ENCODE measurements around the gene RPL10A. TPM values are rescaled to one million over a fixed set of nuclear protein-coding genes. Genes with fewer than 3 reads are reported as not detected.

Gene RPL10A
- polyA plus RNA-seq, 1 donor (not counting 4 experiments of a cell fraction or from before 2014, with no cell fraction given) = 2,462 TPM

DNA sequence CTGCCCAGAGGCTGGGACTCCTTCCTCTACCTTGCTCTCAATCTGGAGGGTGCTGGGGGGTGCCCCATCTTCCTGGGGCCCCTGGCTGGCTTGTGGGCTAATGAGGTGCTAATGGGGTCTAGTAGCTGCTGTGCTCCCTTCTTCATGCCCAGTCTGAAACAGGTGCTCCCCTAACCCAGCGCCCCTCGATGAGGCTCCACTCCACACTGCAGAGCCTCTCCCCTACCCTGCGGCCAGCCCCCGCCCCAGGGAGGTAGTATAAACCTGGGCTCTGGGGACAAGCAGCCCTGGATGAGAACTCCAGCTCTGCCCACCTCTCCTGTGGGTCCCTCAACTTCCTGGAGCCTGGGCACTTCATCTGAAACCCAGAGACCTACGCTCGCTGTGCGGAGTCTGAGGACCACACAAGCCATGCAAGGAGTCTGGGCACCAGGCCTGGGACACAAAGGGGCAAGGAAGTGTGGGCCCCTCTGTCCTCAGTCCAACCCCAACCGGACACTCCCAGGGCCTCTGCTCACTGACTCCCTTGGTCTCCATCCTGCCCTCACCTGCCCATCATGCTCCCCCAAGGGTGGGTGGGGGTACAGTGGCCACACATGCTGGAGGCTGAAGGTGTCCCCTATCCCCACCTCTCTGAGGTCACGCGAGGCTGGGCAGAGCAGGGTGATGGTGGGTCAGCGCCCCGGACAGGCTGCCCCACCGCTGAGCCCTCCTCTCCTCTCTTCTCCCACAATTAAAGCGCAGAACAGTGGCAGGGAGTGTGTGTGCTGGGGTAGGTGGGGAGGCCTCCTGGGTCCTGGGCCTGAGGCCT is 6.1 kb downstream of the RPL10A start:
- Histone ChIP-seq H3K9me3 (ENCODE audit: control insufficient read depth, low read depth, low read length) (no peaks in the 10 kb centered on the region), H3K4me3 (ENCODE audit: control insufficient read depth in 2 of 3, extremely low read depth in 1 of 3, insufficient read depth in 2 of 3, low read depth in 1 of 3, low read length in 3 of 3) (no peak overlapping the region), H3K4me2 (ENCODE audit: control insufficient read depth, extremely low read depth, insufficient read depth, low read depth, low read length) (no peak overlapping the region), H3K27ac (ENCODE audit: control insufficient read depth, insufficient read depth, low read length) (no peak overlapping the region), H2AFZ (ENCODE audit: control insufficient read depth, low read length) (no peak overlapping the region), H3K27me3 (ENCODE audit: control insufficient read depth, extremely low read depth, insufficient read depth, low read length) (no peaks in the 10 kb centered on the region), H4K20me1 (ENCODE audit: control insufficient read depth, extremely low read depth, insufficient read depth, low read length) (peaks cover 35% of the 10 kb centered on the region), H3K4me1 (ENCODE audit: control insufficient read depth, extremely low read depth, insufficient read depth, low read length) (peaks cover 8% of the 10 kb centered on the region), H3K9me1 (ENCODE audit: control insufficient read depth, extremely low read depth, insufficient read depth, low read length) (peaks cover 3% of the 10 kb centered on the region), H3K79me2 (ENCODE audit: control insufficient read depth, insufficient read depth, low read length) (peaks cover 17% of the 10 kb centered on the region), H3K9ac (ENCODE audit: control insufficient read depth, extremely low read depth, insufficient read depth, low read length) (no peak overlapping the region), H3K36me3 (ENCODE audit: control insufficient read depth in 2 of 2, extremely low read depth in 1 of 2, insufficient read depth in 2 of 2, low read length in 2 of 2) (peaks cover 18 to 49% of the 10 kb centered on the region in 2 experiments)
- dilution Hi-C loops (cut with MboI; ENCODE audit: extremely low pct_ligation_motif_present, low sequenced_read_pairs) = no loop called here
- DNase-seq (ENCODE audit: low read depth, low spot score) (no peak), FAIRE-seq (no peak)
- TF ChIP-seq CTCF (optimal IDR thresholded peaks at IDR 0.05 in 1 of 3, IDR thresholded peaks at IDR 0.05 in 1 of 3, conservative IDR thresholded peaks at IDR 0.05 in 1 of 3; ENCODE audit: extremely low read depth in 1 of 3, insufficient read depth in 2 of 3, low read length in 3 of 3) (no peak), EZH2 (IDR thresholded peaks at IDR 0.05; ENCODE audit: low read length) (no peak)

DNA sequence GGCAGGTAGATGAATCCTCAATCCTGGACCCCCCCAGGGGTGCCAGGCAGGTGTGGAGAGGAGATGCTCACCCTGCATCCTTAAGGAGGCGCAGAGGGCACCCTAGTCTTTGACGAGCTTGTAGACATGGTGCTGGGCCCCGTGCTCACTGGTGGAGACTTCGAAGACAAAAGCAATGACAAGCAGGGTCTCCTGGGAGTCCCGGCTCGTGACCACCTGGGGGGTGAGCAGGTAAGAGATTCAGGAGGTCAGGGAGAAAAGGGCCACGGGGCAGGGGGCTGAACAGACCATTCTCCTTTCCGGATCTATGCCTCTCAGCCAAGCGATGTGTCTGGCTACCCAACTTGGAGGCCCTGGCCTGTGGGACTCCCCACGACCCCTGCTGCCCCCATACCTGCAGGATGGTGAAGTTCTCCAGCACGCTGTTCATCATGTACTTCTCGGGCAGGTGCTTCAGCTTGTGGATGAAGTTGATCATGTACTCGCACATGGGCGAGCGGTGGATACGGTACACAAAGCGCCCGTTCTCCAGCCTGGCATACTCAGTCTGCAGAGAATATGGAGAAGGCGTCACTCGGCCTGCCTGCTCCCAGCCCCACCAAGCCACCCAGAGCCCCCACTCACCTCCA is 6.9 kb downstream of the RPL10A start:
- Histone ChIP-seq H3K4me3 (ENCODE audit: control insufficient read depth in 2 of 3, extremely low read depth in 1 of 3, insufficient read depth in 2 of 3, low read depth in 1 of 3, low read length in 3 of 3) (no peak overlapping the region), H3K27me3 (ENCODE audit: control insufficient read depth, extremely low read depth, insufficient read depth, low read length) (no peaks in the 10 kb centered on the region), H3K4me1 (ENCODE audit: control insufficient read depth, extremely low read depth, insufficient read depth, low read length) (peaks cover 8% of the 10 kb centered on the region), H3K4me2 (ENCODE audit: control insufficient read depth, extremely low read depth, insufficient read depth, low read depth, low read length) (no peak overlapping the region), H3K9me1 (ENCODE audit: control insufficient read depth, extremely low read depth, insufficient read depth, low read length) (peaks cover 3% of the 10 kb centered on the region), H3K36me3 (ENCODE audit: control insufficient read depth in 2 of 2, extremely low read depth in 1 of 2, insufficient read depth in 2 of 2, low read length in 2 of 2) (peaks cover 16 to 48% of the 10 kb centered on the region in 2 experiments), H3K9ac (ENCODE audit: control insufficient read depth, extremely low read depth, insufficient read depth, low read length) (no peak overlapping the region), H3K79me2 (ENCODE audit: control insufficient read depth, insufficient read depth, low read length) (peaks cover 10% of the 10 kb centered on the region), H2AFZ (ENCODE audit: control insufficient read depth, low read length) (no peak overlapping the region), H3K27ac (ENCODE audit: control insufficient read depth, insufficient read depth, low read length) (no peak overlapping the region), H4K20me1 (ENCODE audit: control insufficient read depth, extremely low read depth, insufficient read depth, low read length) (peaks cover 27% of the 10 kb centered on the region), H3K9me3 (ENCODE audit: control insufficient read depth, low read depth, low read length) (no peaks in the 10 kb centered on the region)
- dilution Hi-C loops (cut with MboI; ENCODE audit: extremely low pct_ligation_motif_present, low sequenced_read_pairs) = no loop called here
- no peak for TF ChIP-seq CTCF (optimal IDR thresholded peaks at IDR 0.05 in 1 of 3, IDR thresholded peaks at IDR 0.05 in 1 of 3, conservative IDR thresholded peaks at IDR 0.05 in 1 of 3; ENCODE audit: extremely low read depth in 1 of 3, insufficient read depth in 2 of 3, low read length in 3 of 3)
- no peak for TF ChIP-seq EZH2 (IDR thresholded peaks at IDR 0.05; ENCODE audit: low read length)
- DNase-seq (ENCODE audit: low read depth, low spot score) (no peak), FAIRE-seq (no peak)
